NCI-H1436 (cell line): Measurements from ENCODE around the gene SLFN5.
A peak's percentile ranks its signal among the peaks of the same experiment; 100 is the strongest.
"Not testable (repeated sequence)": the region's sequence is repeated elsewhere in the genome, so short reads cannot be mapped to it uniquely, and the experiment has no call there.

Source experiments
- DNase-seq: peaks from one replicate; lab custom pipeline; 2025; lab: John Stamatoyannopoulos, UW

The SLFN5 gene

DNA sequence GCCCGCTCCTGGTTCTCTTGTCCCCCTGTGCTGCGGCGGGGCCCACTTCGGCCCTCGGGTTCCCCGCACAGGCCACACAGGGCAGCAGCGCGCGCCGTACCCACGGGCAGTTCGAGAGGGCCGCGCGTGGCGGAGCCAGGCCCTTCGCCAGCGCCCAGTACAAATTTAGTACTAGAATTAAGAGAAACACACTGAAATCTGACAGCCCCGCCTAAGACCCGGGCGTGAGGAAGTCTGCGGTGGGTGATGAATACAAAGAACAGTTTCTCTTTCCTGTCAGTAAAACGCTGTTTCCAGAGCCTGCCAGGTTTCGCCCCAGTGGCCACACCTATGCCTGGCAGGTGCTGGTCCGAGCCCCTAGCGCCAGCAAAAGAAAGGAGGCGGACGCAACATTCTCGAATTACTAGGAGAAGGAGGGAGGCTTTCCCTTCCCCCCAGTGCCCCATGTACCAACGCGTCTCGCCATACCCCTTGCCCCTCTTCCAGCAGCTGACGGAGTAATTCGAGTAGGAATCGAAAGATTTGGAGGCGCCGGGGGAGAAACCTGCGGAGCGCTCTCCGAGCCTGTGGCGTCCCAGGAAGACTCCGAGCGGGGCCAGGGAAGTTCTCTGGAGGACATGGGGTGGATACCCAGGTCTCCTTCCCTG lies 591 bp upstream of the SLFN5 start:
- DNase-seq, result peak; percentile 70

- DNase-seq, result no peak
These were observed 879 bp downstream of the SLFN5 start for GRCh38 chr17:35243561-35244340.

DNA sequence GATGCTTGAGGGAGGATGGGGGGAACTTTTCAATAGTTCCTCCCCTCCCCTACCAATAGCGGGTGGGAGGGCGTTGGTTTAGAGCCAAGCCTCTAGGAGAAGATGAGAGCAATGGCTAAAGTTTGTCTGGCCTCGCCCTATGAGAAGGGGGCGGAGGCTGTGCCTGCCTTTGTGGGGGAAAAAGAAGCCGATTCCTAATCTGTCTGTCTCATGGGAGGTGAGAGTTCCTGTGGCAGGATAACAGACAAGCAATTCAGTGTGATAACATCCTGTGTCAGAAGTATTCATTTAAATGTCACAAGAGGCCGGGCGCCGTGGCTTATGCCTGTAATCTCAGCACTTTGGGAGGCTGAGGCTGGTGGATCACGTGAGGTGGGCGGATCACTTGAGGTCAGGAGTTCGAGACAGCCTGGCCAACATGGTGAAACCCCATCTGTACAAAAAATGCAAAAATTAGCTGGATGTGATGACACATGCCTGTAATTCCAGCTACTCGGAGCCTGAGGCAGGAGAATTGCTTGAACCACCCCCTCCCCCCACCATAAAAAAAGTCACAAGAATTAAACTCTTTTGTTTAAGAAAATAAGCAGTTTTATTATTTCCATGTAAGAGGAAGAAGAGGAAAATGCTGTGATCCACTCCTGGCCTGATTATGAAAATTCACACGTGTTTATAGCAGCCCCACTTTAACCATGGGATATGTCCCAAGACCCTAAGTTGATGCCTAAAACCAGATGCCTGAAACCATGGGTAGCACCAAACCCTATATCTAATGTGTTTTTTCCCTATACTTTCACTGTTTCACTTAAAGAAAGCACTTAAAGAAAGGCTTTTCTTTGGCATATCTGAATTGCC lies 1.7 kb downstream of the SLFN5 start:
- no peak for DNase-seq

DNA sequence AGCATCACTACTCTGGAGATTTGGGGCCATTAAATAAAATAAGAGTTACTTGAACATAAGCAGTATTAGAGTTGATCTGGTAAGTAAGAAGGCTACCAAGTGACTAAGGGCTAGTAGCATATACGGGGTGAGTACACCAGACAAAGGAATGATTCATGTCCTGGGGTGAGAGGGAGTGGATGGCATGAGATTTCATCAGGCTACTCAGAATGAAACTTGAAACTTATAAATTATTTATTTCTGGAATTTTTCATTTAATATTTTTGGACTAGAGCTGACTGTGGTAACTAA lies 2.3 kb downstream of the SLFN5 start:
- DNase-seq, result no peak

DNA sequence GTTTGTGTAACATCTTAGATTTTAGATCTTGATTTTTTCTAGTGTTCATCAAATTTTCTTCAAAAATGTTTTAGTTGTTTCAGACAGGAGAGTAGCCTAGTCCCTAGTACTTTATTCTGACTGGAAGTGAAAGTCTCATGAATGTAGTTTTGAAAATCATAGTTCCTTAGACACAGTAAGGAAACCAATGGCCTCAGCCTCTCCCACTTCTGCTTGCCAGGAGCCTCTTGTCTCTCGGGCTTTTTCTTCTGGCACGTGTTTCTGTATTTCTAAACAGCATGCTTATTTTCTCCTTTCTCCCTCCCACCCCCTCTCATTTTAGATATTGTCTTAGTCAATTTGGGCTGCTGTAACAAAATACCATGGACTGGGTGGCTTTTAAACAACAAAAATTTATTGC lies 9.8 kb downstream of the SLFN5 start:
- DNase-seq, result no peak

GRCh38 chr17:35254107-35254773 lies 11.4 kb downstream of the SLFN5 start:
- DNase-seq, result no peak

- no peak for DNase-seq
These were observed 12.4 kb downstream of the SLFN5 start for GRCh38 chr17:35255316-35255715.

DNA sequence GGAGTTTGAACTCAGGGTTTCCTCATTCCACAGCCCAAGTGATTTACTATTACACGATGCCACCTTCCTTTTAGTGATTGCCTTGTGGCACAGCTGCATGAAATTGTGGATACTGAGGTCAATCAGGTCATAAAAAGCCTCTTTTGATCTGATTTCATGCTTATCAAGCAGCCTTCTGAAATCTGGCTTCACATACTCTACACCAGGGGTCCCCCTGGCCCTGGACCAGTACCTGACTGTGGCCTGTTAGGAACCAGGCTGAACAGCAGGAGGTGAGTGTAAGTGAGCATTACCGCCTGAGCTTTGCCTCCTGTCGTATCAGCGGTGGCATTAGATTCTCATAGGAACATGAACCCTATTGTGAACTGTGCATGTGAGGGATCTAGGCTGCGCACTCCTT lies 13.8 kb downstream of the SLFN5 start:
- DNase-seq, result no peak

DNA sequence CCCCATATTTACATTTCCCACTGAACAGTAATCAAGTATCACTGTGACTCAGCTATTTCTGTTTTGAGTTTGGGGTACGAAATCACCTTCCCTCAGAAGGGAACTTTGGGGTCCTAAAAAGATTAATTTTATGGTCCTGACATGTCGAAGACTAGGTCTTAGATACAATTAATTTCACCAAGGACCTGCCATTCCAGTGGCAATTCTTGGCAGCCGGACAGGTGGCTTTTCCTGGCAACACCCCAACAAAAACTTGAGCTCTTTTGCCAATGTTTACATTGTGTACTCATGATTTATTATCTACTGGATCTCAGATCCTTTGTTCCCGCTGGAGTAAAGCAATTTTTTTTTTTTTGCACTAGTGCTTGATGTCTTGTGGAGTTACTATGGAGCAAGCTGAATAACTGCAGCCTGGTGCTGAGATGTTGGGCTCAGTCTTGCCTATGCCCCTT lies 14.4 kb downstream of the SLFN5 start:
- DNase-seq, result peak; percentile 20

DNA sequence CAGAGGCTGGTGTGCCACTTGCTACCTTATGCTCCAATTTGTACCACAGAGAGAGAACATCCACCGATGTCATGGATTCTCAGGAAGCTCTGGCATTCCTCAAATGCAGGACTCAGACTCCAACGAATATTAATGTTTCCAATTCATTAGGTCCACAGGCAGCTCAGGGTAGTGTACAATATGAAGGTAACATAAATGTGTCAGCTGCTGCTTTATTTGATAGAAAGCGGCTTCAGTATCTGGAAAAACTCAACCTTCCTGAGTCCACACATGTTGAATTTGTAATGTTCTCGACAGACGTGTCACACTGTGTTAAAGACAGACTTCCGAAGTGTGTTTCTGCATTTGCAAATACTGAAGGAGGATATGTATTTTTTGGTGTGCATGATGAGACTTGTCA lies 16.1 kb downstream of the SLFN5 start:
- no peak for DNase-seq

- no peak for DNase-seq
These were observed 22.2 kb downstream of the SLFN5 start for GRCh38 chr17:35265071-35265470.

DNA sequence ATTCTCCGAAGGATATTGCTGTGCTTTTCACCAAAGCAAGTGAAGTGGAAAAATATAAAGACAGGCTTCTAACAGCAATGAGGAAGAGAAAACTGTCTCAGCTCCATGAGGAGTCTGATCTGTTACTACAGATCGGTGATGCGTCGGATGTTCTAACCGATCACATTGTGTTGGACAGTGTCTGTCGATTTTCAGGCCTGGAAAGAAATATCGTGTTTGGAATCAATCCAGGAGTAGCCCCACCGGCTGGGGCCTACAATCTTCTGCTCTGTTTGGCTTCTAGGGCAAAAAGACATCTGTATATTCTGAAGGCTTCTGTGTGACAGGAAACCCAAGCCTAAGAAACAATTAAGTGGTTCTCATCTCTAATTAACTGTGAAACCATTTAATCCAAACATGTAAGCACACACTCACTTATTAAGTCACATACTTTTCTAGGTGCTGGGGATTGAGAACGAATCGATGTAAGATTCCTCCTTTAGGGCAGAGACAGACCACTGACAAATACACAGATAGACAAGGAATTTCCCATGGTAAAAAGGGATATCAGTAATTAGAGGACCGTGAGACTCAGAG lies 22.8 kb downstream of the SLFN5 start:
- DNase-seq, result no peak

DNA sequence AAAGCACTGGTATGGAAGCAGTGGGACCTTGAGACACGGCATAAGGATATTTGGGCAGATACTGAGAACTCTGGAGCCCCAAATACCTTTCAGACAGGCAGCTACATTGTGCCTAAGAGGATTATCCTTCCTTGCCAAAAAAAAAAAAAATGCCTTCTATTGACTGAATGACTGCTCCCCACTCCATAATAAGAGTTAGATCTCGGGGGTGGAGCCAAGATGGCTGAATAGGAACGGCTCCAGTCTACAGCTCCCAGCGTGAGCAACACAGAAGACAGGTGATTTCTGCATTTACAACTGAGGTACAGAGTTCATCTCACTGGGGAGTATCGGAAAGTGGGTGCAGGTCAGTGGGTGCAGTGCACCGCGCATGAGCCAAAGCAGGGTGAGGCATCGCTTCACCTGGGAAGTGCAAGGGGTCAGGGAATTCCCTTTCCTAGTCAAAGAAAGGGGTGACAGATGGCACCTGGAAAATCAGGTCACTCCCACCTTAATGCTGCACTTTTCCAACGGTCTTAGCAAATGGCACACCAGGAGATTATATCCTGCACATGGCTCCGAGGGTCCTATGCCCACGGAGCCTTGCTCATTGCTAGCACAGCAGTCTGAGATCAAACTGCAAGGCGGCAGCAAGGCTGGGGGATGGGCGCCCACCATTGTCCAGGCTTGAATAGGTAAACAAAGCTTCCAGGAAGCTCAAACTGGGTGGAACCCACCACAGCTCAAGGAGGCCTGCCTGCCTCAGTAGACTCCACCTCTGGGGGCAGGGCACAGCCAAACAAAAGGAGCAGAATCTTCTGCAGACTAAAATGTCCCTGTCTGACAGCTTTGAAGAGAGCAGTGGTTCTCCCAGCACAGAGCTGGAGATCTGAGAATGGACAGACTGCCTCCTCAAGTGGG lies 31.5 kb downstream of the SLFN5 start:
- DNase-seq, result not testable (repeated sequence)

- DNase-seq, result not testable (repeated sequence)
These were observed 35.6 kb downstream of the SLFN5 start for GRCh38 chr17:35278454-35278853.

DNA sequence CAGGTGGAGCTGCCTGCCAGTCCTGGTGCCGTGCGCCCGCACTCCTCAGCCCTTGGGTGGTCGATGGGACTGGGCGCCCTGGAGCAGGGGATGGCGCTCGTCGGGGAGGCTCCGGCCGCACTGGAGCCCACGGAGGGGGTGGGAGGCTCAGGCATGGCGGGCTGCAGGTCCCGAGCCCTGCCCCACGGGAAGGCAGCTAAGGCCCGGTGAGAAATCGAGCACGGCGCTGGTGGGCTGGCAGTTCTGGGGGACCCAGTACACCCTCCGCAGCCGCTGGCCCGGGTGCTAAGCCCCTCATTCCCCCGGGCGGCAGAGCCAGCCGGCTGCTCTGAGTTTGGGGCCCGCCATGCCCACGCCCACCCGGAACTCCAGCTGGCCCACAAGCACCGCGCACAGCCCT lies 36.0 kb downstream of the SLFN5 start:
- DNase-seq, result not testable (repeated sequence)

DNA sequence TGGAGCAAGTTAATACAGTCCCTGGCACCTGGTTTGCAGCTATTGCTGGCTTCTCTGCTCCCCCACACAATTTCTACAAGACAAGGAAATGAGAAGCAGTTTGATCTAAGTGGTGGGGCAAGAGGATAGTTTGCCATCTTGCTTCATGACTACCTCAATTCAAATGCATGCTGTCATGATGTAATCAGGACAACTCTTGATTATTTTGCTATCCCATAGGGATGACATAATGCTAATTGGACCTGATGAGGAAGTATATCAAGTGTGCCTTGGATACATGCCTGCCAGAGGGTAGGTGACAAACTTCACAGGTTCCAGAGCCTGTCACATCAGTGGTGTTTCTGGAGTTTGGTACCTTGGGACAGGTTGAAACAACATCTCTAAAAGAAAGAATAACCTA lies 40.9 kb downstream of the SLFN5 start:
- no peak for DNase-seq

- DNase-seq, result no peak
These were observed 42.1 kb downstream of the SLFN5 start for GRCh38 chr17:35284955-35285354.

DNA sequence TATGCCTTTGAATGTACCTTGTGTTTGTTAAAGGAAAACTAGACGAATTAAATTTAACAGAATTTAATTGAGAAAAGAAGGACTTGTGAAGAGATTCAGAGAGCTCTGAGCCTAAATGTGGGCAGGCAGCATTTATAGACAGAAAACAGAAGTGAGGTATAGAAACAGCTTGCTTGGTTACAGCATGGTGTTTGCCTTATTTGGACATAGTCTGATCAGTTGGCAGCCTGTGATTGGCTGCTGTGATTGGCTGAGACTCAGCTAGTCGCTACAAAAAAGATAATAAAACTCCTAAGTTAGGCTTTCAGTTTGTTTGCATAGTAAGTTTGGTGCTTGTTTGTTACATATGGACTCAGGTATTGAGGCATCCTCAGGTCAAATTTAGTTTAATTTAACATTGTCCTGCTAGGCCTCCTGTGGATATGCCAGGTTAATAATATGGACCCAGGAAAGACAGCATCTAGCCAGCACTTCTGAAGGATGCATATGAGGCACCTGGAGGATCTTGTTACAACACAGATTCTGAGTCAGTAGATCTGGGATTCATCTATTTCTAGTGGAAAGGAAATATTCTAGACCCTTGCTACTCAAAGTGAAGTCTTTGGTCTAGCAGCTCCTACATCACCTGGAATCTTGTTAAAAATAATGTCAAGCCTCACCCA lies 43.4 kb downstream of the SLFN5 start:
- DNase-seq, result no peak

DNA sequence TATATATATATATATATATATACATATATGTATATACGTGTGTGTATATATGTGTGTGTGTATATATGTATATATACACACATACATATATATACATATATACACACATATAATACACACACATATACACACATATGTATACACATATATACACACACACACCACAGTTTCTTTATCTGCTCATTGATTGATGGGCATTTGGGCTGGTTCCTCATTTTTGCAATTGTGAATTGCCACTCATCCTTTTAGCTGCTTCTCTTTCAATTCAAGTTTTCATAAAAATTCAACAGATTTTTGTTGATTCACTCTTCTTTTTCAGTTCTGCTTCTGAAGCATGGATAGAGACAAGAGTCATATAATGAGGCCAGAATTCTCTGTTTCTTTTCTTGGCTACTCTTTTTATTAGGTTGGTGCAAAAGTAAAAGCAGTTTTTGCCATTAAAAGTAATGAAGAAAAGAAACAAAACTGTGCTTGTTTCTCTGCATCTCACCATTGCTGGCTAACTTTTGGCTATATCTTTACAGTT lies 44.5 kb downstream of the SLFN5 start:
- no peak for DNase-seq

GRCh38 chr17:35289222-35289621 lies 46.4 kb downstream of the SLFN5 start:
- no peak for DNase-seq
